GM12891 (cell line): ENCODE measurements around the gene TTC29.

ENCODE experiments used
- POLR2A ChIP-seq: IDR thresholded peaks from 2 replicates; pipeline ENCODE4 v1.6.1; 2011; ENCODE audit warnings: low read depth, low read length, control low read depth
- POLR2AphosphoS5 ChIP-seq: IDR thresholded peaks from 2 replicates; pipeline ENCODE4 v1.6.1; 2011; ENCODE audit warnings: low read depth, low read length, control low read depth
- SPI1 ChIP-seq: IDR thresholded peaks from 2 replicates; pipeline ENCODE4 v1.6.1; 2011; ENCODE audit warnings: low read depth, low read length, control low read depth
- TAF1 ChIP-seq: IDR thresholded peaks from 2 replicates; pipeline ENCODE4 v1.6.1; 2011; ENCODE audit warnings: low read depth, low read length, control low read depth

DNA sequence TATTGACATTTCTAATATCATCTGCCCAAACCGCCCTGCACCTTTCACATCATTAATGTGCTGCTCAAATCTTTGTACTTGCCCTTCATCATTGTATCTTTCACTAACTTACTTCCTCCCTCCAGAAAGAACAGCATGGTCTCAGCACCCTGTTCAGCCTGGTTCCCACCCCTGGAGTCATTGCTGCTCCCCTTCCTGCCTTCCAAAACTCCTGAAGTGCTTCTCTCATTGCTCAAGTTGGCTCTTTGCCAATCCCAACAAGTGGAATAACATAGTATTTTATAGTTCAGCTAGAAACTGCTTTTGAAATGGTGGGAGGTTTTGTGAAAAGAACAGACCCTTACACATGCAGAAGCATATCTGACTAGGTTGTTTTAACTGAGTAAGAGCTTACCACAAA, 14.0 kb upstream of the TTC29 start:
- TF ChIP-seq POLR2A (no peak), POLR2AphosphoS5 (no peak), SPI1 (no peak), TAF1 (no peak)
